HepG2 (cell line): ENCODE results near the gene CYP46A1. TPM values are rescaled to one million over a fixed set of nuclear protein-coding genes. Genes with fewer than 3 reads are reported as not detected.

Experiments used
- ATAC-seq: fragments of 200-7000 bp; cut with Tn5 transposase; 3 replicates; pipeline ENCODE4 v1.9.1; 2020; ENCODE audit warnings: mild to moderate bottlenecking, moderate library complexity
- BruUV-seq: library from RNA; stranded (reverse); fragments of 400-500 nt; replicated peaks from 2 replicates; lab custom pipeline; 2021; lab: Mats Ljungman, UMichigan
- CTCF ChIA-PET: fragments of 300-600 bp; formaldehyde crosslinking; extraction: SDS; loops from one replicate; lab custom pipeline; 2021; ENCODE audit warnings: low total read pairs, inconsistent platforms, low intra/inter-chr PET ratio; lab: Yijun Ruan, JAX
- POLR2A ChIA-PET: fragments of 350-600 bp; sonication (Branson Sonifier 250); formaldehyde crosslinking; loops from one replicate; lab custom pipeline; 2020; ENCODE audit warnings: antibody characterized with exemption, inconsistent platforms; lab: Yijun Ruan, JAX
- DNase-seq: peaks from one replicate; pipeline ENCODE4 v3.0.0-alpha.2; 2015; ENCODE audit warnings: low spot score
- FAIRE-seq: peaks from 3 replicates; lab custom pipeline; 2011; peaks lifted over from hg19 to GRCh38; lab: Jason Lieb, UNC
- H2AFZ ChIP-seq: one replicate; pipeline ENCODE4 v1.6.1; 2011; ENCODE audit warnings: low read length, inconsistent platforms
- H3K27ac ChIP-seq: fragments of 300-600 bp; 3 replicates; pipeline ENCODE4 v1.8.0; 2011; ENCODE audit warnings: mixed run types, mild to moderate bottlenecking, mixed read lengths, low read length, inconsistent platforms; ENCODE audit not compliant: insufficient read depth; ENCODE audit errors: extremely low read length
- H3K27me3 ChIP-seq, 2 experiments: fragments of 200-600 bp in 1 of 2; 2 replicates in 1 of 2; 3 replicates in 1 of 2; pipeline versions ENCODE4 v1.6.0 to v1.8.0; 2011; ENCODE audit warnings: low read length in 2 of 2, mild to moderate bottlenecking in 2 of 2, moderate library complexity in 2 of 2, inconsistent platforms in 1 of 2; ENCODE audit not compliant: insufficient read depth in 2 of 2, control insufficient read depth in 1 of 2
- H3K36me3 ChIP-seq, 2 experiments: fragments of 200-600 bp in 1 of 2; replicated peaks in 1 of 2; 2 replicates in 1 of 2; 3 replicates in 1 of 2; pipeline versions ENCODE4 v1.5.1 to v1.8.0; 2011; ENCODE audit warnings: low read length in 2 of 2, inconsistent platforms in 1 of 2; ENCODE audit not compliant: insufficient read depth in 2 of 2, control insufficient read depth in 1 of 2
- H3K4me1 ChIP-seq: 2 replicates; pipeline ENCODE4 v1.5.1; 2012; ENCODE audit warnings: low read length, inconsistent platforms; ENCODE audit not compliant: insufficient read depth
- H3K4me2 ChIP-seq: 2 replicates; pipeline ENCODE4 v1.6.0; 2011; ENCODE audit warnings: low read depth, low read length, inconsistent platforms
- H3K4me3 ChIP-seq, 3 experiments: fragments of 200-600 bp in 1 of 3; sonication (generic), shearing (Covaris generic) in 1 of 3; replicated peaks in 1 of 3; 2 replicates each; pipeline ENCODE4 v1.5.1; 2011 to 2016; ENCODE audit warnings: low read length in 3 of 3, inconsistent platforms in 2 of 3, low read depth in 2 of 3, mild to moderate bottlenecking in 2 of 3, control low read depth in 1 of 3, mixed read lengths in 1 of 3; ENCODE audit not compliant: insufficient read depth in 1 of 3
- H3K79me2 ChIP-seq: one replicate; pipeline ENCODE4 v1.6.1; 2011; ENCODE audit warnings: low read length, inconsistent platforms; ENCODE audit not compliant: insufficient read depth
- H3K9ac ChIP-seq: 2 replicates; pipeline ENCODE4 v1.6.0; 2011; ENCODE audit warnings: mild to moderate bottlenecking, low read depth, low read length, inconsistent platforms; ENCODE audit not compliant: insufficient read depth
- H3K9me3 ChIP-seq: 2 replicates; pipeline ENCODE4 v1.5.1; 2012; ENCODE audit warnings: mild to moderate bottlenecking, low read length
- H4K20me1 ChIP-seq: 2 replicates; pipeline ENCODE4 v1.6.0; 2011; ENCODE audit warnings: inconsistent platforms, mild to moderate bottlenecking, low read length, moderate library complexity; ENCODE audit not compliant: insufficient read depth
- KLF13 ChIP-seq: sonication (generic); formaldehyde crosslinking; IDR thresholded peaks from 2 replicates; pipeline ENCODE4 v1.4.0; 2020; ENCODE audit warnings: mild to moderate bottlenecking, missing genetic modification reagents
- KLF6 ChIP-seq: IDR thresholded peaks from 2 replicates; pipeline ENCODE4 v1.8.0; 2016; ENCODE audit warnings: missing biosample characterization, missing genetic modification reagents
- MATR3 ChIP-seq: sonication (generic); formaldehyde crosslinking; IDR thresholded peaks from 2 replicates; pipeline ENCODE4 v1.4.0; 2020; ENCODE audit warnings: missing genetic modification reagents
- TGIF2 ChIP-seq: IDR thresholded peaks from 2 replicates; pipeline ENCODE4 v1.6.1; 2016; ENCODE audit warnings: control low read depth, missing compliant biosample characterization
- ZNF101 ChIP-seq: sonication (generic); formaldehyde crosslinking; IDR thresholded peaks from 2 replicates; pipeline ENCODE4 v1.4.0; 2020; ENCODE audit warnings: mild to moderate bottlenecking, low read depth, missing genetic modification reagents, borderline replicate concordance
- WGBS: methylation state at CpG from one replicate; pipeline ENCODE4 v1.1.6; 2017; ENCODE audit warnings: low lambda C conversion rate; 5-methylcytosine and 5-hydroxymethylcytosine counted together
- in situ Hi-C: cut with HindIII; loops from 2 replicates; pipeline ENCODE4 v1.10.0; 2017; ENCODE audit warnings: low pct_unique_long_range_greater_than_20kb; ENCODE audit not compliant: extremely low pct_ligation_motif_present
- intact Hi-C: fragments of 100-400 bp; cut with micrococcal nuclease; formaldehyde crosslinking; loops from one replicate; pipeline ENCODE4 v1.10.0; 2022; ENCODE audit not compliant: unreplicated experiment
- polyA plus RNA-seq, 8 experiments: library from polyadenylated mRNA; depleted of rRNA in 3 of 8; stranded (reverse) in 7 of 8; unstranded in 1 of 8; fragments of >200 nt; fragmentation: Illumina TruSeq in 4 of 8; extraction: Trizol in 4 of 8; gene quantifications; 2 replicates each; pipeline versions ENCODE4 v1.2.1 to v1.2.3, GENCODE V29; 2011 to 2016; ENCODE audit warnings: low read depth in 4 of 8, missing spikeins in 1 of 8, mixed read lengths in 1 of 8; ENCODE audit not compliant: insufficient read depth in 1 of 8
- total RNA-seq, 5 experiments: library from RNA; depleted of rRNA; stranded (reverse); fragments of >200 nt; fragmentation: Illumina TruSeq; extraction: Trizol; gene quantifications; 2 replicates each; pipeline ENCODE4 v1.2.3, GENCODE V29; 2016; ENCODE audit warnings: low read depth in 1 of 5
- TF ChIP-seq, protein P1 (sequence below): sonication (generic); formaldehyde crosslinking; IDR thresholded peaks from 2 replicates; pipeline ENCODE4 v1.5.1; 2020; ENCODE audit warnings: missing genetic modification reagents, mild to moderate bottlenecking, borderline replicate concordance
- TF ChIP-seq, protein P2 (sequence below): sonication (generic); formaldehyde crosslinking; IDR thresholded peaks from 2 replicates; pipeline ENCODE4 v1.8.1; 2023; ENCODE audit warnings: mild to moderate bottlenecking, missing genetic modification reagents

CYP46A1 gene
- total and polyA plus RNA-seq, 2 of the 13 experiments (the other 11 are each of a cell fraction or from before 2014, with no cell fraction given): not detected

DNA sequence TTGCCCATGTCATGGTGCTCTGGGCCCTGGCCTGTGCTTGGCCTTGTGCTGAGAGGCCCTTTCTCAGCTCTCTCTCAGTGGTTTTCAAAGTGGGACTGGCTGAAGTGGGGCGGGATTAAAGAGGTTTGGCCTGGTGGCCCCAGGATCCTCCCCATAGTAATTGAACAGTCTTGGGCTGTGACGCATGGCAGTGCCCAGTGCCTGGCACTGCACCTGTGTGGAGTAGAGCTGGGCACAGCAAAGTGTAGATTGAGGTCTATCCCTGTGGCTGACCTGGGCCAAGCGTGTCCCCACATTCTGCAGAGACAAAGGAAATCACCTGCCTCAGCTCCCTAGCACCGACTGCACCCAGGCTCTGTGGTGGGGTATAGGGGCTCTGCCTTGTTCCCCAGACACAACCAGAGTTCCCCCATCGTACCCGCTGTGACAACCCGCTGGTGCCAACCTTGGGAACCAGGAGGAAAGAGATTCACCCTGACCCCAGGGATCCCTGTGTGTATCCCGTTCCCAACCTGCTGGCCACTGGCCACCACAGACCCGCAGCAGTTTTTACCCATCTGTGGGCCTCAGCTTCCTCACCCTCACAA, 9.9 kb upstream of the CYP46A1 start:
- H3K4me2 ChIP-seq: no peak overlapping the region
- ATAC-seq (no peak), DNase-seq (no peak), FAIRE-seq (no peak)
- in situ Hi-C loops: no loop called here
- H3K9ac ChIP-seq: no peak overlapping the region
- H4K20me1 ChIP-seq: no peaks in the 10 kb centered on the region
- no peak for TF ChIP-seq KLF6 (CRISPR knock-in tag)
- TF ChIP-seq ZNF101: no peak
- no peak for TF ChIP-seq KLF13 (CRISPR knock-in tag)
- TF ChIP-seq, protein P1, sequence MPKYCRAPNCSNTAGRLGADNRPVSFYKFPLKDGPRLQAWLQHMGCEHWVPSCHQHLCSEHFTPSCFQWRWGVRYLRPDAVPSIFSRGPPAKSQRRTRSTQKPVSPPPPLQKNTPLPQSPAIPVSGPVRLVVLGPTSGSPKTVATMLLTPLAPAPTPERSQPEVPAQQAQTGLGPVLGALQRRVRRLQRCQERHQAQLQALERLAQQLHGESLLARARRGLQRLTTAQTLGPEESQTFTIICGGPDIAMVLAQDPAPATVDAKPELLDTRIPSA: no peak
- TF ChIP-seq TGIF2 (CRISPR knock-in tag): no peak
- TF ChIP-seq, protein P2, sequence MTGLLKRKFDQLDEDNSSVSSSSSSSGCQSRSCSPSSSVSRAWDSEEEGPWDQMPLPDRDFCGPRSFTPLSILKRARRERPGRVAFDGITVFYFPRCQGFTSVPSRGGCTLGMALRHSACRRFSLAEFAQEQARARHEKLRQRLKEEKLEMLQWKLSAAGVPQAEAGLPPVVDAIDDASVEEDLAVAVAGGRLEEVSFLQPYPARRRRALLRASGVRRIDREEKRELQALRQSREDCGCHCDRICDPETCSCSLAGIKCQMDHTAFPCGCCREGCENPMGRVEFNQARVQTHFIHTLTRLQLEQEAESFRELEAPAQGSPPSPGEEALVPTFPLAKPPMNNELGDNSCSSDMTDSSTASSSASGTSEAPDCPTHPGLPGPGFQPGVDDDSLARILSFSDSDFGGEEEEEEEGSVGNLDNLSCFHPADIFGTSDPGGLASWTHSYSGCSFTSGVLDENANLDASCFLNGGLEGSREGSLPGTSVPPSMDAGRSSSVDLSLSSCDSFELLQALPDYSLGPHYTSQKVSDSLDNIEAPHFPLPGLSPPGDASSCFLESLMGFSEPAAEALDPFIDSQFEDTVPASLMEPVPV (CRISPR knock-in tag): no peak
- TF ChIP-seq MATR3: no peak
- H3K9me3 ChIP-seq: peaks cover 8% of the 10 kb centered on the region; the same call in 1 of the 2 replicates
- peaks cover 26% of the 10 kb centered on the region for H3K4me1 ChIP-seq
- H2AFZ ChIP-seq: no peak overlapping the region
- no peak overlapping the region for H3K27ac ChIP-seq
- 42% methylated on average over 4 of the region's 9 CpGs for WGBS
- ChIA-PET CTCF (no interaction called here), POLR2A (no interaction called here)
- no peak overlapping the region for H3K4me3 ChIP-seq
- BruUV-seq: no TSS peak
- H3K36me3 ChIP-seq: no peaks in the 10 kb centered on the region
- intact Hi-C loops: no loop called here
- H3K27me3 ChIP-seq: peaks cover 3 to 14% of the 10 kb centered on the region in 2 experiments; a peak in 3 of 5 replicates
- no peaks in the 10 kb centered on the region for H3K79me2 ChIP-seq
